ENCODE data around the gene VCAN. TPM values are rescaled to one million over a fixed set of nuclear protein-coding genes. Genes with fewer than 3 reads are reported as not detected.

Gene VCAN
- total RNA-seq, 1 donor from 2014 or later = 133 TPM

GRCh38 chr5:83512061-83512745 lies 40.7 kb downstream of the VCAN start:
- Histone ChIP-seq H3K4me3 (no peak overlapping the region), H3K27ac (no peak overlapping the region), H3K36me3 (no peaks in the 10 kb centered on the region), H3K4me1 (no peaks in the 10 kb centered on the region), H3K9me3 (no peaks in the 10 kb centered on the region), H3K27me3 (ENCODE audit: low read depth) (no peaks in the 10 kb centered on the region)
- no peak for TF ChIP-seq CTCF (IDR thresholded peaks at IDR 0.05)
- ATAC-seq (no peak), DNase-seq (no peak)
- intact Hi-C loops (cut with DNase I) = no loop called here

GRCh38 chr5:83513081-83513480 lies 41.5 kb downstream of the VCAN start:
- Histone ChIP-seq H3K27me3 (ENCODE audit: low read depth) (no peaks in the 10 kb centered on the region), H3K4me1 (no peaks in the 10 kb centered on the region), H3K27ac (no peak overlapping the region), H3K9me3 (no peaks in the 10 kb centered on the region), H3K4me3 (no peak overlapping the region), H3K36me3 (no peaks in the 10 kb centered on the region)
- no peak for ATAC-seq
- DNase-seq = no peak
- no peak for TF ChIP-seq CTCF (IDR thresholded peaks at IDR 0.05)
- intact Hi-C loops (cut with DNase I) = no loop called here

GRCh38 chr5:83513491-83513890 lies 41.9 kb downstream of the VCAN start:
- Histone ChIP-seq H3K27me3 (ENCODE audit: low read depth) (no peaks in the 10 kb centered on the region), H3K4me3 (no peak overlapping the region), H3K36me3 (no peaks in the 10 kb centered on the region), H3K9me3 (no peaks in the 10 kb centered on the region), H3K27ac (no peak overlapping the region), H3K4me1 (no peaks in the 10 kb centered on the region)
- no peak for TF ChIP-seq CTCF (IDR thresholded peaks at IDR 0.05)
- intact Hi-C loops (cut with DNase I) = no loop called here
- DNase-seq = no peak
- no peak for ATAC-seq

- Histone ChIP-seq H3K27ac (no peak overlapping the region), H3K36me3 (no peaks in the 10 kb centered on the region), H3K9me3 (no peaks in the 10 kb centered on the region), H3K27me3 (ENCODE audit: low read depth) (no peaks in the 10 kb centered on the region), H3K4me1 (no peaks in the 10 kb centered on the region), H3K4me3 (no peak overlapping the region)
- DNase-seq (no peak), ATAC-seq (no peak)
- intact Hi-C loops (cut with DNase I) = no loop called here
- no peak for TF ChIP-seq CTCF (IDR thresholded peaks at IDR 0.05)
Observed at GRCh38 chr5:83516377-83516776, 44.8 kb downstream of the VCAN start.

GRCh38 chr5:83517072-83517687 lies 45.6 kb downstream of the VCAN start:
- Histone ChIP-seq H3K4me1 (no peaks in the 10 kb centered on the region), H3K27ac (no peak overlapping the region), H3K9me3 (no peaks in the 10 kb centered on the region), H3K27me3 (ENCODE audit: low read depth) (no peaks in the 10 kb centered on the region), H3K36me3 (no peaks in the 10 kb centered on the region), H3K4me3 (no peak overlapping the region)
- intact Hi-C loops (cut with DNase I) = no loop called here
- no peak for TF ChIP-seq CTCF (IDR thresholded peaks at IDR 0.05)
- no peak for ATAC-seq
- no peak for DNase-seq

All from lower lobe of right lung (tissue), 2 donors.